ENCODE data around the gene PRLR.

GRCh38 chr5:35218981-35219380 lies 11.3 kb downstream of the PRLR start:
- TF ChIP-seq CTCF (IDR thresholded peaks at IDR 0.05; ENCODE audit: low read depth, low read length) (no peak), POLR2A (IDR thresholded peaks at IDR 0.05; ENCODE audit: extremely low read depth, insufficient read length) (no peak), MYC (IDR thresholded peaks at IDR 0.05; ENCODE audit: low read depth, low read length) (no peak)

Measured in NB4 (cell line).